Erythroblast (primary cell): ENCODE data around the gene NSUN3.

Experiments used
- GATA1 ChIP-seq: IDR thresholded peaks from 2 replicates; pipeline ENCODE4 v1.6.1; 2011; ENCODE audit warnings: low read depth, mild to moderate bottlenecking, control low read depth, low read length, moderate library complexity
- POLR2A ChIP-seq: IDR thresholded peaks from 2 replicates; pipeline ENCODE4 v1.6.1; 2011; ENCODE audit warnings: mild to moderate bottlenecking, low read length

GRCh38 chr3:94093151-94093550 lies 30.3 kb downstream of the NSUN3 start:
- TF ChIP-seq POLR2A (no peak), GATA1 (no peak)
